ENCODE measurements around the gene SORCS1.

SORCS1 gene

GRCh38 chr10:106714734-106715555, 449.6 kb downstream of the SORCS1 start:
- no peak for DNase-seq

- DNase-seq = no peak
Observed at GRCh38 chr10:106713846-106714245, 450.7 kb downstream of the SORCS1 start.

- no peak for DNase-seq
Observed at GRCh38 chr10:106712988-106713387, 451.5 kb downstream of the SORCS1 start.

GRCh38 chr10:106711313-106711906, 453.1 kb downstream of the SORCS1 start:
- DNase-seq = no peak

- no peak for DNase-seq
Observed at GRCh38 chr10:106708506-106708905, 456.0 kb downstream of the SORCS1 start.

- DNase-seq = no peak
Observed at GRCh38 chr10:106707657-106708056, 456.8 kb downstream of the SORCS1 start.

GRCh38 chr10:106706127-106706526, 458.4 kb downstream of the SORCS1 start:
- no peak for DNase-seq

GRCh38 chr10:106705681-106706100, 458.8 kb downstream of the SORCS1 start:
- no peak for DNase-seq

- no peak for DNase-seq
Observed at GRCh38 chr10:106696239-106696638, 468.3 kb downstream of the SORCS1 start.

- DNase-seq = no peak
Observed at GRCh38 chr10:106694696-106695095, 469.8 kb downstream of the SORCS1 start.

GRCh38 chr10:106682175-106682574, 482.3 kb downstream of the SORCS1 start:
- DNase-seq = no peak

- DNase-seq = no peak
Observed at GRCh38 chr10:106680061-106680460, 484.4 kb downstream of the SORCS1 start.

- DNase-seq = no peak
Observed at GRCh38 chr10:106679314-106679713, 485.2 kb downstream of the SORCS1 start.

GRCh38 chr10:106672517-106673175, 491.9 kb downstream of the SORCS1 start:
- no peak for DNase-seq

- no peak for DNase-seq
Observed at GRCh38 chr10:106661767-106662140, 502.8 kb downstream of the SORCS1 start.

- no peak for DNase-seq
Observed at GRCh38 chr10:106661133-106661766, 503.3 kb downstream of the SORCS1 start.

GRCh38 chr10:106660550-106660949, 504.0 kb downstream of the SORCS1 start:
- DNase-seq = no peak

GRCh38 chr10:106655636-106656035, 508.9 kb downstream of the SORCS1 start:
- no peak for DNase-seq

GRCh38 chr10:106655165-106655564, 509.3 kb downstream of the SORCS1 start:
- DNase-seq = no peak

GRCh38 chr10:106652279-106652678, 512.2 kb downstream of the SORCS1 start:
- no peak for DNase-seq

- no peak for DNase-seq
Observed at GRCh38 chr10:106648534-106649481, 515.7 kb downstream of the SORCS1 start.

GRCh38 chr10:106643473-106643872, 521.0 kb downstream of the SORCS1 start:
- no peak for DNase-seq
